Heart left ventricle (tissue), 16 donors: ENCODE results near the gene SGK1. TPM values are rescaled to one million over a fixed set of nuclear protein-coding genes. Genes with fewer than 3 reads are reported as not detected.

ENCODE experiments used
- ATAC-seq, 4 donors: fragments of 200-7000 bp; cut with Tn5 transposase; one replicate each; pipeline ENCODE4 v1.9.1; 2020 to 2022; ENCODE audit warnings: moderate library complexity in 4 of 4, mild to moderate bottlenecking in 3 of 4, moderate number of reproducible peaks in 1 of 4
- DNase-seq, 5 donors: peaks; one replicate each; pipeline ENCODE4 v3.0.0-alpha.2; 2020
- H3K27ac ChIP-seq, 12 donors: fragments of 200-600 bp; sonication (generic) in 4 of 12; one replicate each; pipeline versions ENCODE4 v1.5.0 to v1.8.0; 2016 to 2022; ENCODE audit warnings: mild to moderate bottlenecking in 2 of 12
- H3K27me3 ChIP-seq, 9 donors: fragments of 200-600 bp; sonication (generic) in 2 of 9; one replicate each; pipeline versions ENCODE4 v1.5.1 to v1.8.0; 2016 to 2022; ENCODE audit warnings: mild to moderate bottlenecking in 3 of 9
- H3K36me3 ChIP-seq, 9 donors: fragments of 200-600 bp; sonication (generic) in 2 of 9; one replicate each; pipeline versions ENCODE4 v1.5.0 to v1.8.0; 2018 to 2022; ENCODE audit warnings: mild to moderate bottlenecking in 2 of 9
- H3K4me1 ChIP-seq, 12 donors: fragments of 200-600 bp; sonication (generic) in 4 of 12; one replicate each; pipeline versions ENCODE4 v1.5.0 to v1.8.0; 2016 to 2022; ENCODE audit warnings: mild to moderate bottlenecking in 3 of 12
- H3K4me3 ChIP-seq, 12 donors: fragments of 200-600 bp; sonication (generic) in 4 of 12; one replicate each; pipeline versions ENCODE4 v1.5.0 to v1.8.0; 2017 to 2022; ENCODE audit warnings: mild to moderate bottlenecking in 9 of 12, moderate library complexity in 4 of 12
- H3K9me3 ChIP-seq, 12 donors: fragments of 200-600 bp; sonication (generic) in 4 of 12; one replicate each; pipeline versions ENCODE4 v1.5.0 to v1.8.0; 2016 to 2022; ENCODE audit warnings: mild to moderate bottlenecking in 1 of 12
- CTCF ChIP-seq, 12 donors: fragments of 200-600 bp; sonication (generic) in 4 of 12; IDR thresholded peaks; one replicate each; pipeline versions ENCODE4 v1.5.0 to v1.8.0; 2018 to 2022; ENCODE audit warnings: antibody characterized with exemption in 12 of 12, mild to moderate bottlenecking in 5 of 12
- POLR2A ChIP-seq, 2 donors: fragments of 450-650 bp; IDR thresholded peaks; one replicate each; pipeline ENCODE4 v1.6.1; 2017; ENCODE audit warnings: antibody characterized with exemption in 2 of 2, mild to moderate bottlenecking in 2 of 2, moderate library complexity in 2 of 2
- WGBS, 4 donors: extraction: QIAGEN DNeasy Blood & Tissue Kit in 2 of 4; methylation state at CpG; one replicate each; pipeline versions ENCODE4 v1.1.5 to v1.1.7; 2013 to 2018; 5-methylcytosine and 5-hydroxymethylcytosine counted together
- intact Hi-C, 10 donors: fragments of 100-400 bp; cut with DNase I; formaldehyde crosslinking; loops; one replicate each; pipeline versions ENCODE4 v1.11.1 to v1.14.2; 2022
- polyA plus RNA-seq, 2 donors: library from polyadenylated mRNA; stranded (reverse); fragments of 200-250 nt; gene quantifications; one replicate each; pipeline ENCODE4 v1.2.3, GENCODE V29; 2013
- total RNA-seq, 9 donors: library from RNA; depleted of rRNA in 2 of 9; stranded (reverse); fragments of >200 nt in 2 of 9; fragmentation: NEBNext Ultra II Directional in 3 of 9; extraction: Animal tissue kit (Norgen Biotek cat#: 25700) in 3 of 9; gene quantifications; one replicate each; pipeline versions ENCODE4 v1.1.0 to v1.2.4, GENCODE V29; 2016 to 2023
- donor health status: ischemic (EF 13 %, LVEDD 7.1; RV severe dilation, severe dysfunction).
- donor health status: healthy with polysubstance abuse.
- donor health status: DM: no; HTN: yes; CAD: no.
- donor health status: DM: no; HTN: no; CAD: no.
- donor health status: ischemic (EF 25% LVEDD 6.9; RV normal size, moderate dysfunction).
- donor health status: ischemic (EF 25% LVEDD 5.7; RV mildly dilated, moderate dysfunction).
- donor health status: healthy.
- donor health status: DM: yes; HTN: yes; CAD: no.
- donor health status: ischemic (EF 35%, LVEDD 5.7; RV mildly dilated, moderate dysfunction).
- donor health status: nonischemic (EF 11% LVEDD 7.7; RV severe dilation, severe dysfunction).
- donor health status: DM: yes; HTN: yes; CAD: no.
- donor health status: PGD.
- donor health status: ischemic (EF 29% LVEDD 5.4; RV normal size, mild dysfunction).
- donor health status: nonischemic (EF 23%, LVEDD 6.1; RV moderate dilation, normal function).

Gene SGK1
- total and polyA plus RNA-seq, 11 donors = 17.7 to 118 (median 56.7) TPM

GRCh38 chr6:134346932-134347545 lies 29.1 kb upstream of the SGK1 start:
- Histone ChIP-seq H3K27ac (peak overlapping the region in 9 of 12 donors; percentile 24 to 86 (median 65)), H3K9me3 (no peaks in the 10 kb centered on the region), H3K4me1 (peaks cover 0 to 33% (median 14%) of the 10 kb centered on the region in 12 donors), H3K27me3 (no peaks in the 10 kb centered on the region), H3K36me3 (no peaks in the 10 kb centered on the region), H3K4me3 (no peak overlapping the region)
- no peak for TF ChIP-seq POLR2A (IDR thresholded peaks at IDR 0.05)
- no peak for TF ChIP-seq CTCF (IDR thresholded peaks at IDR 0.05)
- WGBS, 4 donors = 89 to 94% (median 93%) methylated on average over 7 of the region's 7 CpGs
- no peak for ATAC-seq
- intact Hi-C loops = loop anchor here in 8 of 10 donors (5.0 to 10.0 kb wide), 10 partner anchors 65 to 298 kb away; no protein-coding TSS in a partner anchor
- no peak for DNase-seq

GRCh38 chr6:134345789-134346188 lies 27.9 kb upstream of the SGK1 start:
- peak overlapping the region; percentile 24 to 86 (median 60) for H3K27ac ChIP-seq
- TF ChIP-seq POLR2A (IDR thresholded peaks at IDR 0.05) (no peak), CTCF (IDR thresholded peaks at IDR 0.05) (no peak)
- intact Hi-C loops = loop anchor here in 8 of 10 donors (5.0 to 10.0 kb wide), 10 partner anchors 67 to 299 kb away; no protein-coding TSS in a partner anchor

DNA sequence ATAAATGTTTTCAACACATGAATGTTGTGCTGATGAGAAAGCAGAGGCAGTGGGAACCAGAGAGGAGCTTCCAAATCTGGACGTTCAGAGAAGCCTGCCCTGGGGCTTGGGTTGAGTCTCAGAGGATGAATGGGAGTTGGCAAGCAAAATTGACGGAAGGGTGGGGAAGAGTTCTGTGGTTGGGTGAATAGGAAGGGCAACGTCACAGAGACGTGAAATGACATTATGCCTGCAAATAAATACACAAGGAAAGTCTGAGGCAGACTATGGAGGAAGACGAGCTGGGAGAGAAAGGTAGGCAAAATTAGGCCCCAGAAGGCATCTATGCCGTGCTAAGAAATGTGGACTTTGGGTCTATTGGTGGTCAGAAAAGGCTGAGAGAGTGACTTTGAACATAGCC lies 25.2 kb upstream of the SGK1 start:
- no peak for TF ChIP-seq CTCF (IDR thresholded peaks at IDR 0.05)
- TF ChIP-seq POLR2A (IDR thresholded peaks at IDR 0.05) = peak in 1 of 2 donors; percentile 64
- H3K4me1 ChIP-seq = peaks cover 0 to 43% (median 16%) of the 10 kb centered on the region in 12 donors
- H3K36me3 ChIP-seq = no peaks in the 10 kb centered on the region
- intact Hi-C loops = loop anchor here in 8 of 10 donors (1.0 to 10.0 kb wide), 13 partner anchors 72 to 302 kb away; no protein-coding TSS in a partner anchor
- no peaks in the 10 kb centered on the region for H3K9me3 ChIP-seq
- peak overlapping the region in 1 of 12 donors; percentile 6 for H3K4me3 ChIP-seq
- WGBS, 4 donors = 49 to 64% (median 59%) methylated on average over 6 of the region's 6 CpGs
- peak; percentile 33 to 71 (median 64) for DNase-seq
- peak; percentile 61 to 84 (median 68) for ATAC-seq
- no peaks in the 10 kb centered on the region for H3K27me3 ChIP-seq
- H3K27ac ChIP-seq = peak overlapping the region; percentile 64 to 96 (median 84)

More at GRCh38 chr6:134345789-134346188, 27.9 kb upstream of the SGK1 start:
- Histone ChIP-seq H3K27me3 (no peaks in the 10 kb centered on the region), H3K4me1 (peaks cover 0 to 40% (median 16%) of the 10 kb centered on the region in 12 donors), H3K4me3 (no peak overlapping the region), H3K36me3 (no peaks in the 10 kb centered on the region), H3K9me3 (no peaks in the 10 kb centered on the region)
- 35 to 54% (median 43%) methylated on average over 8 of the region's 8 CpGs for WGBS, 4 donors
- peak; percentile 32 to 72 (median 58) for ATAC-seq
- DNase-seq = peak; percentile 60 to 73 (median 65)

DNA sequence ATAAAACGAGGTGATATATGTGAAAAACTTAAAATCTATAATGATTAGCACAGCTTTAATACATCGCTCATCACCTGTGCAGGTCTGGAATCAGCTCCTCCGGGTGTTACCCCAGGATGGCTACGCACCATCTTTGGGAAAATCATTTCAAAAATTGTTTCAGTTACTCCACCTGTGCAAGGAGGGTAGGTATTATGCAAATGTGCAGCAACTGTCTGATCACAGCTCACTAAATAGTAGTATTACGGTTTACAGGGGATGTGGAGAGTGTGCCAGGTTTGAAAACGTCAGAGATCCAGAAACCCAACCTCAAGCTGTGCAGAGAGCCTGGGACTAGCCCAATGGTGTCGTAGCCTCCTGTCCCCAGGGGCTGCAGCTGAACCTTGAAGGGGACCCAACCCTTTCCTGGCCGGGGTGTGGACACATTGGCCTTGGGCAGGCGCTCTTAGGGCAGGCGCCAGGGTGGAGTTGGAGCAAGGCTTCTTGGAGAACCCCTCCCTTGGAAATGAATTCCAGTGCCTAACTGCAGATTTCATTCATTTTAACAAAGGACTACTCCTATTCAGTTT lies 24.2 kb upstream of the SGK1 start:
- DNase-seq = peak; percentile 83 to 92 (median 86)
- intact Hi-C loops = loop anchor here in 8 of 10 donors (1.0 to 10.0 kb wide), 13 partner anchors 73 to 303 kb away; no protein-coding TSS in a partner anchor
- Histone ChIP-seq H3K27me3 (no peaks in the 10 kb centered on the region), H3K4me1 (peaks cover 0 to 44% (median 16%) of the 10 kb centered on the region in 12 donors), H3K4me3 (peak overlapping the region in 1 of 12 donors; percentile 0), H3K36me3 (no peaks in the 10 kb centered on the region), H3K27ac (peak overlapping the region; percentile 64 to 96 (median 84)), H3K9me3 (no peaks in the 10 kb centered on the region)
- 68 to 81% (median 72%) methylated on average over 9 to 10 of the region's 10 CpGs for WGBS, 4 donors
- no peak for TF ChIP-seq CTCF (IDR thresholded peaks at IDR 0.05)
- no peak for TF ChIP-seq POLR2A (IDR thresholded peaks at IDR 0.05)
- peak; percentile 83 to 92 (median 86) for ATAC-seq
